Panc1 (cell line): ENCODE results near the gene SEC14L2. TPM values are rescaled to one million over a fixed set of nuclear protein-coding genes. Genes with fewer than 3 reads are reported as not detected.

Experiments used
- ATAC-seq: fragments of 200-7000 bp; cut with Tn5 transposase; 2 replicates; pipeline ENCODE4 v1.9.1; 2020; ENCODE audit warnings: mild to moderate bottlenecking, moderate library complexity
- BruUV-seq: library from RNA; stranded (reverse); fragments of 400-500 nt; replicated peaks from 2 replicates; lab custom pipeline; 2021; lab: Mats Ljungman, UMichigan
- CTCF ChIA-PET: fragments of 300-600 bp; sonication (Branson Sonifier 250); formaldehyde crosslinking; loops from one replicate; lab custom pipeline; 2022; ENCODE audit warnings: antibody characterized with exemption; lab: Charles Lee
- POLR2A ChIA-PET: fragments of 300-600 bp; sonication (Branson Sonifier 250); formaldehyde crosslinking; loops from one replicate; lab custom pipeline; 2022; ENCODE audit warnings: antibody characterized with exemption; lab: Charles Lee
- DNase-seq: peaks from one replicate; pipeline ENCODE4 v3.0.0-alpha.2; 2010; ENCODE audit warnings: low read depth, low spot score
- H3K27ac ChIP-seq: 2 replicates; pipeline ENCODE4 v1.5.1; 2011; ENCODE audit warnings: mild to moderate bottlenecking, low read length, inconsistent platforms
- H3K27me3 ChIP-seq: fragments of 200-500 bp; sonication (Bioruptor generic); 2 replicates; pipeline ENCODE4 v1.6.0; 2014; ENCODE audit warnings: low read length, inconsistent platforms; ENCODE audit not compliant: control insufficient read depth, insufficient read depth
- H3K36me3 ChIP-seq: fragments of 200-500 bp; sonication (Bioruptor generic); 2 replicates; pipeline ENCODE4 v1.5.1; 2014; ENCODE audit warnings: inconsistent platforms, mild to moderate bottlenecking, low read length, moderate library complexity; ENCODE audit not compliant: control insufficient read depth, insufficient read depth
- H3K4me1 ChIP-seq: 2 replicates; pipeline ENCODE4 v1.5.1; 2011; ENCODE audit warnings: inconsistent platforms, mild to moderate bottlenecking, low read length, moderate library complexity; ENCODE audit not compliant: control insufficient read depth, insufficient read depth
- H3K4me3 ChIP-seq, 2 experiments: 2 replicates each; pipeline ENCODE4 v1.5.1; 2011 to 2012; ENCODE audit warnings: low read depth in 2 of 2, low read length in 2 of 2, mild to moderate bottlenecking in 2 of 2, inconsistent platforms in 1 of 2, moderate library complexity in 1 of 2
- H3K9me3 ChIP-seq: fragments of 200-500 bp; sonication (Bioruptor generic); 2 replicates; pipeline ENCODE4 v1.5.1; 2014; ENCODE audit warnings: low read depth, mild to moderate bottlenecking, inconsistent platforms, low read length, moderate library complexity; ENCODE audit not compliant: control insufficient read depth, insufficient read depth
- CTCF ChIP-seq: fragments of 450-650 bp; IDR thresholded peaks from 2 replicates; pipeline ENCODE4 v1.5.1; 2017; ENCODE audit warnings: mild to moderate bottlenecking
- POLR2AphosphoS5 ChIP-seq: IDR thresholded peaks from 2 replicates; pipeline ENCODE4 v1.6.1; 2012; ENCODE audit warnings: mild to moderate bottlenecking, low read depth, low read length, moderate library complexity
- REST ChIP-seq, 2 experiments: IDR thresholded peaks; 2 replicates each; pipeline ENCODE4 v1.6.1; 2011 to 2012; ENCODE audit warnings: low read depth in 2 of 2, control low read depth in 1 of 2, low read length in 1 of 2, mild to moderate bottlenecking in 1 of 2, moderate library complexity in 1 of 2; ENCODE audit not compliant: insufficient read depth in 1 of 2
- SIN3A ChIP-seq: IDR thresholded peaks from 2 replicates; pipeline ENCODE4 v1.6.1; 2012; ENCODE audit warnings: low read depth, mild to moderate bottlenecking, low read length, moderate library complexity, borderline replicate concordance; ENCODE audit not compliant: insufficient read depth
- TCF7L2 ChIP-seq: IDR thresholded peaks from 2 replicates; pipeline ENCODE4 v1.6.1; 2011; ENCODE audit warnings: mild to moderate bottlenecking, low read depth, low read length, inconsistent platforms
- in situ Hi-C: cut with HindIII; loops from 2 replicates; pipeline ENCODE4 v1.10.0; 2016; ENCODE audit warnings: low sequenced_read_pairs, low pct_unique_long_range_greater_than_20kb
- intact Hi-C: fragments of 100-400 bp; cut with micrococcal nuclease; formaldehyde crosslinking; loops from one replicate; pipeline ENCODE4 v1.10.0; 2022; ENCODE audit not compliant: unreplicated experiment
- total RNA-seq: library from RNA; stranded (reverse); gene quantifications from one replicate; pipeline ENCODE4 v1.2.1, GENCODE V29; 2021; ENCODE audit not compliant: unreplicated experiment

The SEC14L2 gene
- total RNA-seq, 1 experiment from 2014 or later = 10.7 TPM

GRCh38 chr22:30432520-30432919 lies 35.7 kb downstream of the SEC14L2 start:
- Histone ChIP-seq H3K36me3 (peaks cover 2% of the 10 kb centered on the region; the same call in 1 of the 2 replicates), H3K27me3 (no peaks in the 10 kb centered on the region), H3K27ac (no peak overlapping the region), H3K4me3 (no peak overlapping the region), H3K4me1 (no peaks in the 10 kb centered on the region), H3K9me3 (no peaks in the 10 kb centered on the region)
- CTCF ChIA-PET = no interaction called here
- TF ChIP-seq CTCF (no peak), POLR2AphosphoS5 (no peak), SIN3A (no peak), TCF7L2 (no peak), REST (IDR thresholded peaks at IDR 0.05; ENCODE audit: insufficient read depth in 1 of 2, low read depth in 2 of 2, low read length in 1 of 2) (no peak)
- no peak for DNase-seq
- intact Hi-C loops (no loop called here), in situ Hi-C loops (no loop called here)
- no peak for ATAC-seq
- POLR2A ChIA-PET = interaction anchor here (0.6 kb wide), 1 partner anchor 10 kb away, joined by 5 read pairs; no protein-coding TSS in a partner anchor
- BruUV-seq = no TSS peak

GRCh38 chr22:30433227-30433626 lies 36.4 kb downstream of the SEC14L2 start:
- POLR2A ChIA-PET = interaction anchor here (0.6 kb wide), 1 partner anchor 9 kb away, joined by 5 read pairs; no protein-coding TSS in a partner anchor

More at GRCh38 chr22:30433227-30433626, 36.4 kb downstream of the SEC14L2 start:
- no peak overlapping the region for H3K4me3 ChIP-seq
- ATAC-seq = no peak
- DNase-seq = no peak
- H3K27me3 ChIP-seq = no peaks in the 10 kb centered on the region
- H3K4me1 ChIP-seq = no peaks in the 10 kb centered on the region
- no peaks in the 10 kb centered on the region for H3K9me3 ChIP-seq
- TF ChIP-seq SIN3A = no peak
- TF ChIP-seq TCF7L2 = no peak
- TF ChIP-seq POLR2AphosphoS5 = no peak
- TF ChIP-seq CTCF = no peak
- no peak for TF ChIP-seq REST (IDR thresholded peaks at IDR 0.05; ENCODE audit: insufficient read depth in 1 of 2, low read depth in 2 of 2, low read length in 1 of 2)
- H3K27ac ChIP-seq = no peak overlapping the region
- intact Hi-C loops = no loop called here
- in situ Hi-C loops = no loop called here
- no TSS peak for BruUV-seq
- H3K36me3 ChIP-seq = peaks cover 2% of the 10 kb centered on the region; the same call in 1 of the 2 replicates
- CTCF ChIA-PET = interaction anchor here (0.5 kb wide), 1 partner anchor 67 kb away, joined by 3 read pairs; no protein-coding TSS in a partner anchor
